Activated CD4-positive, alpha-beta T cell treated with anti-CD3 and anti-CD28 coated beads for 36 hours (primary cell): ENCODE measurements around the gene SLC35B1. TPM values are rescaled to one million over a fixed set of nuclear protein-coding genes. Genes with fewer than 3 reads are reported as not detected.

Source experiments
- ATAC-seq: fragments of 200-7000 bp; cut with Tn5 transposase; one replicate; pipeline ENCODE4 v1.10.0; 2021; ENCODE audit warnings: mild to moderate bottlenecking, moderate library complexity
- CTCF ChIA-PET: fragments of 350-600 bp; sonication (Branson Sonifier 250); formaldehyde crosslinking; loops from one replicate; lab custom pipeline; 2021; ENCODE audit warnings: antibody characterized with exemption; lab: Charles Lee
- POLR2A ChIA-PET: fragments of 350-600 bp; sonication (Branson Sonifier 250); formaldehyde crosslinking; loops from one replicate; lab custom pipeline; 2021; ENCODE audit warnings: antibody characterized with exemption, inconsistent platforms; lab: Charles Lee
- DNase-seq: peaks from one replicate; pipeline ENCODE4 v3.0.0-alpha.2; 2020
- H3K27ac Mint-ChIP-seq: one replicate; pipeline ENCODE4 v1.8.0; 2021; ENCODE audit warnings: mixed read lengths
- H3K27me3 Mint-ChIP-seq: one replicate; pipeline ENCODE4 v1.8.0; 2021; ENCODE audit warnings: mixed read lengths
- H3K36me3 Mint-ChIP-seq: one replicate; pipeline ENCODE4 v1.8.0; 2021; ENCODE audit warnings: low read depth, mixed read lengths
- H3K4me1 Mint-ChIP-seq: one replicate; pipeline ENCODE4 v1.8.0; 2021; ENCODE audit warnings: mixed read lengths
- H3K4me3 Mint-ChIP-seq: one replicate; pipeline ENCODE4 v1.8.0; 2021; ENCODE audit warnings: mild to moderate bottlenecking, moderate library complexity, mixed read lengths
- H3K9me3 Mint-ChIP-seq: one replicate; pipeline ENCODE4 v1.8.0; 2021; ENCODE audit warnings: low read depth, mixed read lengths
- intact Hi-C, 2 experiments: fragments of 100-400 bp; cut with DNase I in 1 of 2; cut with micrococcal nuclease in 1 of 2; formaldehyde crosslinking; loops; one replicate each; pipeline versions ENCODE4 v1.14.2 to v1.15.1; 2022 to 2024; cut with DNase I, micrococcal nuclease
- total RNA-seq, 2 experiments: library from RNA; stranded (reverse); gene quantifications; one replicate each; pipeline ENCODE4 v1.2.3, GENCODE V29; 2021

SLC35B1 gene
- total RNA-seq, 2 experiments from 2014 or later: 43.9 to 59.4 TPM

DNA sequence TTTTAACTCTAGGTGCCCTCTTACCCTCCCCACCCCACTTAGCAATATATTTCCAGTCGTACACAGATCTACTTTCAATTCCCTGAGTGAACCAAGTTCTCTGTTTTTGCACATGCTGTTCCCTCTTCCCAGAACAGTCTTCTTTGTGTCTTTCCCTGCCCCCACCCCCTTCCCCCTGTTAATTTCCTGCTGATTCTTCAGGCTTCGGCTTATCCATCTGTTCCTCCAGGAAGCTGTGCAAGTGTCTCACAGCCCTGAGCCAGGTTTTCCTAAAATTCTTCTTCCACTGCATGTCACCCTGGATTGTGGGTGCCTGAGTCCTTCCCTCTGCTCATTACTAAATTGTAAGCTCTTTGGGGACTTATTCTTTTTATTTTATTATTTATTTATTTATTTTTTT is 17.5 kb downstream of the SLC35B1 start:
- no peak for ATAC-seq
- intact Hi-C loops: no loop called here
- H3K9me3 Mint-ChIP-seq: peaks cover 7% of the 10 kb centered on the region

DNA sequence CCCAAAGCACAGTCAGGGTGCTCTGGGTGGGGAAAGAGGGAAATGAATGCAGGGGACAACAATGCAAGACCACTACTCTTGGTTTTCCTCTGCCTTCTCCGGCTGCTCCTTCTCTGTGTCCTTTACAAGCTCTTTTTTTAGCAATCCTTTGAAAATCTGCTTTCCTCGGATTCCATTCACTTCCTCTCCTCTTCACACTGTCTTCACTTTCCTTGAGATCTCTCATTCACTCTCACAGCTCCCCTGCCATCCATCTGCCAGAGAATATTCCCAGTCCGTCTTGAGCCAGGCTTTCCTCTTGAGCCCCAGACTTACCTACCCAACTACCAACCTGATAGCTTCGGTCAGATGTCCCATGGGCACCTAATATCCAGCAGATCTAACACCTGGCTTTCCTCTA is 18.9 kb downstream of the SLC35B1 start:
- DNase-seq (no peak), ATAC-seq (no peak)
- H3K4me1 Mint-ChIP-seq: peaks cover 42% of the 10 kb centered on the region
- H3K27ac Mint-ChIP-seq: peak overlapping the region; percentile 75
- no peaks in the 10 kb centered on the region for H3K27me3 Mint-ChIP-seq
- ChIA-PET CTCF (interaction anchor here (0.7 to 24.0 kb wide), 4 partner anchors 18 to 118 kb away, joined by 3 to 458 read pairs (median 4); partner anchors contain the start of gene NXPH3), POLR2A (interaction anchor here (0.7 kb wide), 1 partner anchor 45 kb away, joined by 4 read pairs; no protein-coding TSS in a partner anchor)
- intact Hi-C loops: loop anchor here in 1 of 2 experiments (1.0 kb wide), 1 partner anchor 11 kb away; the partner anchor contains the start of gene SPOP
- peaks cover 7% of the 10 kb centered on the region for H3K9me3 Mint-ChIP-seq
- peaks cover 5% of the 10 kb centered on the region for H3K36me3 Mint-ChIP-seq
- no peak overlapping the region for H3K4me3 Mint-ChIP-seq

More for the DNA sequence above, 17.5 kb downstream of the SLC35B1 start:
- no peak for DNase-seq
- Mint-ChIP-seq H3K4me1 (peaks cover 46% of the 10 kb centered on the region), H3K4me3 (no peak overlapping the region), H3K36me3 (peaks cover 5% of the 10 kb centered on the region), H3K27ac (no peak overlapping the region), H3K27me3 (no peaks in the 10 kb centered on the region)
- ChIA-PET POLR2A (no interaction called here), CTCF (interaction anchor here (0.7 to 24.0 kb wide), 4 partner anchors 43 to 133 kb away, joined by 3 to 458 read pairs (median 6); partner anchors contain the start of gene NXPH3)

DNA sequence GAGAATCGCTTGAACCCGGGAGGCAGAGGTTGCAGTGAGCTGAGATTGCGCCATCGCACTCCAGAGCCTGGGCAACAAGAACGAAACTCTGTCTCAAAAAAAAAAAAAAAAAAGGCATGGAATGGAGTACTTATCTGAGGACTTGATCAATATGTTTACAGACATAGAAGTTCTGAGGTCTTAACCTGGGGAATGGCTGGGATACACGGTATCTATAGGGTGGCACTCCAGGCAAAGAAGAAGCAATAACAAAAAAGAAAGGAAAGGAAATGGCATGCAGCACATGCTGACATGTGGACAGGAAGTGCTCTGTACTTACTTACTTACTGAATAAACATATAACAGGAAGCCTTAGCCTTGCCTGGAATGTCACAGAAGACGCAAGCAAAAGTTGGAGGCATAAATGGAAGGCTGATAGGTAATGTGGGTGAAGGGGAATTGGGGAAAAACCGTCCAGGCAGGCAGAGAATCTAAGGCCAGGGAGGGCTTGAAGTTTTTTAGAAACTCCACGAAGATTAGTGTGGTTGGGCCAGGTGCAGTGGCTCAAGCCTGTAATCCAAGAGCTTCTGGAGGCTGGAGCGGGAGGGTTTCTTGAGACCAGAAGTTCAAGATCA is 19.8 kb downstream of the SLC35B1 start:
- CTCF ChIA-PET: interaction anchor here (0.7 to 24.0 kb wide), 7 partner anchors 8 to 444 kb away, joined by 3 to 458 read pairs (median 3); partner anchors contain the start of gene NXPH3
- Mint-ChIP-seq H3K9me3 (peaks cover 7% of the 10 kb centered on the region), H3K4me3 (peak overlapping the region; percentile 55), H3K36me3 (peaks cover 5% of the 10 kb centered on the region), H3K27ac (peak overlapping the region; percentile 97), H3K27me3 (no peaks in the 10 kb centered on the region), H3K4me1 (peaks cover 42% of the 10 kb centered on the region)
- intact Hi-C loops: loop anchor here in 1 of 2 experiments (1.0 kb wide), 1 partner anchor 10 kb away; the partner anchor contains the start of gene SPOP
- DNase-seq: peak; percentile 32
- POLR2A ChIA-PET: interaction anchor here (0.7 kb wide), 1 partner anchor 46 kb away, joined by 4 read pairs; no protein-coding TSS in a partner anchor
- ATAC-seq: peak; percentile 68

DNA sequence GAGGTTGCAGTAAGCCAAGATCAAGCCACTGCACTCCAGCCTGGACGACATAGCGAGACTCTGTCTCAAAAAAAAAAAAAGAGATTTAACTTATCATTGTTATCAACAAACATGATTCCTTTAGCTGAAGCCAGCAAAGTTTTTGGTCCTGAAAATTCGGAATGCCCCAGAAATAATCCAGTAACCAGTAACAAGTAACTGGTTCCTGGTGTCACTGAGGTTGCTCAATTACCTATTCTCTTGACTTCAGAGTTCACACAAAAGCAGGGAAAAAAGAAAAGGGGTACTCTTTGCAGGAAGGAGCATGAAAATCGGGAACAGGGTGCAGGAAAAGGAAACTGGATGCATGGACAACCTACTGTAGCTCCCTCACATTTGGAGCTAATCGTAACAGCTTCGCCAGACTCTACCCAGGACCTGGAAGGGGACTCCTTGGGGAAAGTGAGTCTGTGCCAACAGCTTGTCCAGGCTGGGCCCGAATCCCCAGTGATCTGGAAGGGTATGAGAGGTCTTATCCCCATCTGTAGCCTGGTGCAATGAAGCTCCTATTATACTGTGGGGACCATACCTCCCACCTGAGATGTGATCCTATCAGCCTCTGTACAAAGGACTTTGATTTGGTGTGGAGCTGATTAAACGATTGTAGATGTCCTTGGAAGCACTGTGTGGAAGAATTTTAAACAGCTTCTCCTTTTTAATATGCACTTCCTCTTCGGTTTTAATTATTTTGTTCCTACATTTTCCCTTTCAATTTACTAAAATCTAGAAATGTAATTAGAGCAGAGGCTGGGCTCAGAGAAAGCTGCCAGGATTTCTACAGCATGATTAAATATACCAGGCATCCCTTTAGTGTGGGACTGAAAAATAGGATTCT is 26.4 kb downstream of the SLC35B1 start:
- Mint-ChIP-seq H3K9me3 (no peaks in the 10 kb centered on the region), H3K27ac (no peak overlapping the region), H3K4me3 (no peak overlapping the region), H3K4me1 (peaks cover 12% of the 10 kb centered on the region), H3K36me3 (peaks cover 13% of the 10 kb centered on the region), H3K27me3 (no peaks in the 10 kb centered on the region)
- POLR2A ChIA-PET: interaction anchor here (0.6 kb wide), 1 partner anchor 147 kb away, joined by 4 read pairs; no protein-coding TSS in a partner anchor
- ATAC-seq: no peak
- intact Hi-C loops: no loop called here
- CTCF ChIA-PET: interaction anchor here (0.7 to 2.4 kb wide), 4 partner anchors 15 to 313 kb away, joined by 4 to 21 read pairs (median 6); no protein-coding TSS in a partner anchor
- no peak for DNase-seq

DNA sequence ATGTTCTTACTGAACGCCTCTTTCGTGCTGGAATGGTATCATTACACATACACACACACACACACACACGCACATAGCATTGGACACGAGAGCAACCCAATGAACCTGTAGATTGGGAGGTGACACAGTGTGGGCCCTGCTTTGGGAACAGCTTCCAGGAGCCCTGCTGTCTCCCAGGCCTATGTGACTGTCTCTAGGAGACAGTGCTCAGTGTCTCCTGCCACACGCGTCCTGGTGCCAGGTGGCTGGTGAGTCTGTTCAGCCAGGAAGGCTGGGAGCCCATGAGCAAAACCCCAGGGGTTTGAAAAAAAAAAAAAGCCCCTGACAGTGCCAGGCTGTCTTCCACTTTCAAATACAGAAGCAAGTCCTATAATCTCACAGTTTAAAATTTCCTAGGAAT is 27.4 kb downstream of the SLC35B1 start:
- ATAC-seq: no peak
- Mint-ChIP-seq H3K36me3 (peaks cover 18% of the 10 kb centered on the region), H3K4me3 (no peak overlapping the region), H3K9me3 (no peaks in the 10 kb centered on the region), H3K4me1 (peaks cover 22% of the 10 kb centered on the region), H3K27ac (no peak overlapping the region), H3K27me3 (no peaks in the 10 kb centered on the region)
- DNase-seq: no peak
- ChIA-PET POLR2A (interaction anchor here (0.6 kb wide), 1 partner anchor 34 kb away, joined by 7 read pairs; no protein-coding TSS in a partner anchor), CTCF (interaction anchor here (0.7 to 2.4 kb wide), 4 partner anchors 16 to 111 kb away, joined by 4 to 21 read pairs (median 8); no protein-coding TSS in a partner anchor)
- intact Hi-C loops: no loop called here

DNA sequence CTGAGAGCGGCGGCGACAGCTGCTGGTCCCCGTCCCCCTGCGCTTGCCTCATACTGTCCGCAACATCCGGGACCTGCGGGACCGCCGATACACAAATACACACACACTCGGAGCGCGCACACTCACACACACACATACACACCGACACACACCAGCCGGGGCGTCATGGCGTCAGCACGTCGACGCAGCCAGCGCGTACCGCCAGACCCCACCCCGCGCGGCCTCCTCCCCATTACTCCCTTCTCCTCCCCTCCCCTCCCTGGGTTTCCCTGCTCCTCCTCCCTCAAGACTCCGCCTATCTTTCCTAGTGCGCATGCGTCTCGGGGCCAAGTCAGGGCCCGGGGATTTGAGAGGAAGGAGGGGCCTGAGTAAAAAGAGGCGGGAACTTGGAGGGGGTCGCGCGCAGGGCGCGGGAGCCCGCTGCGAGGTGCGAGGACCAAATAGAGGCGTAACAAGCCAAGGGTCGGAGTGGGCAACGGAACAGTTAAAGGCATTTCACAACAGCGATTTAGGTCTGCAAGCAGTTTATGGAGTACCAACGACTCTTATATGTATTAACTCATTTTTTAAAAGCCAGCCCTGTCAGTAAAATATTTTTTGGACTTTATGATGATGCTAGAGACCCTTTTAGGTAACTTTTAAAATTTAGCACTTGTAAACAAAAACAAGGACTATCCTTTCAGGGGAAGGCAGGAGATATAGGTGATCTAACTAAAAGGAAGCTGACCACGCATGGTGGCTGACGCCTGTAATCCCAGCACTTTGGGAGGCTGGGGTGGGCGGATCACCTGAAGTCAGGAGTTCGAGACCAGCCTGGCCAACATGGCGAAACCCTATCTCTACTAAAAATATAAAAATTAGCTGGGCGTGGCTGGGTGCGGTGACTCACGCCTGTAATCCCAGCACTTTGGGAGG is 29.6 kb downstream of the SLC35B1 start, which contains the start of gene SPOP:
TSS of gene SPOP (minus strand) at position 165 of the 915 bp plus-strand sequence. CDS start 55,287 bp downstream, outside the sequence.
- H3K27me3 Mint-ChIP-seq: no peaks in the 10 kb centered on the region
- peaks cover 39% of the 10 kb centered on the region for H3K4me1 Mint-ChIP-seq
- DNase-seq (peak; percentile 100), ATAC-seq (peak; percentile 96)
- H3K27ac Mint-ChIP-seq: peak within 1 kb of the TSS; percentile 96
- intact Hi-C loops: loop anchor here (1.0 to 5.0 kb wide), 17 partner anchors 10 to 769 kb away; partner anchors contain the start of genes FAM117A (in 1 of the 2), KAT7 (in 1 of the 2), NXPH3 (in 1 of the 2) and PPP1R9B (in 1 of the 2)
- CTCF ChIA-PET: interaction anchor here (0.6 to 2.1 kb wide), 4 partner anchors 9 to 728 kb away, joined by 3 to 9 read pairs (median 6); no protein-coding TSS in a partner anchor
- POLR2A ChIA-PET: interaction anchor here (0.9 kb wide), 1 partner anchor 69 kb away, joined by 3 read pairs; no protein-coding TSS in a partner anchor
- peaks cover 31% of the 10 kb centered on the region for H3K36me3 Mint-ChIP-seq
- peak within 1 kb of the TSS; percentile 95 for H3K4me3 Mint-ChIP-seq
- no peaks in the 10 kb centered on the region for H3K9me3 Mint-ChIP-seq

DNA sequence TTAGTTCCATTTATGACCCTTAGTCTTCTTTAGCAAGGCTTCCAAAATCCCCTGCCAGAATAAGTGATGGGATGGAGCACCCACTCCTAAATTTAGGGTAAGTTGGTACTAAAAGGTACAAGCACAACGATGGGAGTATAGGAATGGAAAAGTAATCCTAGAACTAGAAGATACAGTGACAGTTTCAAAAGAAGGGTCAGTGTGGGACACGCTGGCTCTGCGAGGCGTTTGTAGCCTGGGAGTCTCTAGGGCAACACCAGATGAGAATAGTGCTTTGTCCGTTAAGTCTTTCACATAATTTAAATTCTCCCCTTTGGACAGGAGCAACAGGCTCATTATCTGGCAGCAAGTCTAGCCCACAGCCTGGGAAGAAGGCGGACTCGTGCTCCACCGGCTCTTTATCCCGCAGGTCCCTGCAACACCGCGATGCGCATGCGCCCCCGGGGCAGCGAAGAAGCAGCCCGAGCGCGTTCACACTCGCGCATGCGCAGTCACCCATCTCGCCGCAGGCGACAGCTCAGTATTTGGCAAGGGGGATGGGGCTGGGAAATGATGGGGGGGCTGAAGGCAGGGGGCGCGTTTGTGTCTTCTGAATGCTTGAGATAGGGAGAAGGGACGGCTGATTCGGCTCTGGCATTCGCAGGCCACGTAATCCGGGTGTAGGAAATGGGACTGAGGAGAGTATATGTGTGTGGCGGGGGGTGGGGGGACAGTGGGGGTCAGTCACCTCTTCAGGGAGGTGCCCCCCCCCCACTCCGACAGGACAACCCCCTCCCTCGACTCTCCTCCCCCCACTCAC is 30.4 kb downstream of the SLC35B1 start:
- peak overlapping the region; percentile 96 for H3K27ac Mint-ChIP-seq
- H3K9me3 Mint-ChIP-seq: no peaks in the 10 kb centered on the region
- H3K36me3 Mint-ChIP-seq: peaks cover 32% of the 10 kb centered on the region
- ATAC-seq (peak; percentile 67), DNase-seq (peak; percentile 98)
- no peaks in the 10 kb centered on the region for H3K27me3 Mint-ChIP-seq
- peak overlapping the region; percentile 95 for H3K4me3 Mint-ChIP-seq
- intact Hi-C loops: loop anchor here (1.0 to 5.0 kb wide), 8 partner anchors 31 to 769 kb away; partner anchors contain the start of genes NXPH3 (in 1 of the 2), PPP1R9B (in 1 of the 2), UBE2Z (in 1 of the 2) and XYLT2 (in 1 of the 2)
- H3K4me1 Mint-ChIP-seq: peaks cover 43% of the 10 kb centered on the region
- ChIA-PET CTCF (interaction anchor here (0.6 to 0.8 kb wide), 2 partner anchors 10 to 729 kb away, joined by 3 read pairs; no protein-coding TSS in a partner anchor), POLR2A (interaction anchor here (0.7 to 0.9 kb wide), 3 partner anchors 19 to 485 kb away, joined by 3 to 8 read pairs (median 6); no protein-coding TSS in a partner anchor)

DNA sequence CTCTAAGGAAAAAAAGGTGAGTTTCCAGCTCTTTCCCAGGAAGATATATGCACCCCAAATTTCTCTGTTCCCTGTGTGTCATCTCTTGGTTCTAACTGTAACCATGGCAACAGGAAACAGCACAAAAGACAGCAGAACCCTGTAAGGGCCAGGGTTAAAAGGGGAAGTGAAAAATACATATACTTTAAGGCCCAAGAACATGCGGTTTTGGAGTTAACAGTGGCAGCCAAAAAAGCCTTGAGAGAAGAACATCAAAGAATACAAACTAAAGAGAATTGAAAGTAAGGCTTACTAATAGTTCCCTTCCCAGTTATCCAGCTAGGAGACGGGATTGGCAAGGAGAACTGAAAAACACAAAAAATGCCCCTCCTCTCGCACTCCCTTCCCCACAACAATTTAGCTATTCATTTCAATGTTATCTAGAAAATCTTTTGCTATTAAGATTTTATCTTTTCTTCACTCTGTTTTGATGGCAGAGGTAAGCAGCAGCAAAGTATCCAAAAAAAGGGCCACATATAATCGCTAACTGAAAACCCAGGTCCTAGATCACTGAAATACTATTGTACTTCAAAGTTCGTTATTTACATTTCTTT is 31.4 kb downstream of the SLC35B1 start:
- intact Hi-C loops: loop anchor here (1.0 to 5.0 kb wide), 8 partner anchors 30 to 768 kb away; partner anchors contain the start of genes PPP1R9B (in 1 of the 2), UBE2Z (in 1 of the 2) and XYLT2 (in 1 of the 2)

More for the DNA sequence above, 31.4 kb downstream of the SLC35B1 start:
- POLR2A ChIA-PET: interaction anchor here (0.6 kb wide), 2 partner anchors 12 to 116 kb away, joined by 3 to 4 read pairs; no protein-coding TSS in a partner anchor
- CTCF ChIA-PET: interaction anchor here (0.6 to 1.1 kb wide), 6 partner anchors 20 to 321 kb away, joined by 3 to 9 read pairs (median 3); no protein-coding TSS in a partner anchor
- Mint-ChIP-seq H3K27ac (peak overlapping the region; percentile 96), H3K9me3 (no peaks in the 10 kb centered on the region), H3K36me3 (peaks cover 36% of the 10 kb centered on the region), H3K27me3 (no peaks in the 10 kb centered on the region), H3K4me3 (peak overlapping the region; percentile 95), H3K4me1 (peaks cover 48% of the 10 kb centered on the region)
- DNase-seq (no peak), ATAC-seq (peak; percentile 11)
